ENCODE data around the gene RPL21. TPM values are rescaled to one million over a fixed set of nuclear protein-coding genes. Genes with fewer than 3 reads are reported as not detected.

Gene RPL21
- total RNA-seq, 6 donors from 2014 or later: 158 to 853 (median 524) TPM

- DNase-seq: no peak
- no peak overlapping the region for H3K27ac ChIP-seq
- no peak for TF ChIP-seq CTCF (IDR thresholded peaks at IDR 0.05)
- no peak for TF ChIP-seq EP300 (IDR thresholded peaks at IDR 0.05)
- H3K27me3 ChIP-seq: no peaks in the 10 kb centered on the region
- no peaks in the 10 kb centered on the region for H3K9me3 ChIP-seq
- H3K4me1 ChIP-seq: peaks cover 22 to 52% (median 25%) of the 10 kb centered on the region in 4 donors
- 80 to 83% methylated on average over 1 to 2 of the region's 2 CpGs for WGBS, 2 donors
- H3K4me3 ChIP-seq: no peak overlapping the region
- H3K36me3 ChIP-seq: peaks cover 0 to 4% (median 0%) of the 10 kb centered on the region in 4 donors
- no peak for ATAC-seq (ENCODE audit: low FRiP score in 2 of 2)
Observed at GRCh38 chr13:27269114-27269665, 17.8 kb downstream of the RPL21 start.

- DNase-seq (peak; percentile 89 to 96), ATAC-seq (ENCODE audit: low FRiP score in 2 of 2) (peak; percentile 93 to 97)
- Histone ChIP-seq H3K36me3 (peaks cover 0 to 4% (median 0%) of the 10 kb centered on the region in 4 donors), H3K4me3 (peak within 1 kb of the TSS; percentile 58 to 84 (median 67)), H3K4me1 (peaks cover 23 to 50% (median 25%) of the 10 kb centered on the region in 4 donors), H3K9me3 (no peaks in the 10 kb centered on the region), H3K27ac (peak within 1 kb of the TSS; percentile 85 to 91 (median 90)), H3K27me3 (no peaks in the 10 kb centered on the region)
- peak; percentile 92 to 98 (median 96) for TF ChIP-seq CTCF (IDR thresholded peaks at IDR 0.05)
- TF ChIP-seq POLR2A (IDR thresholded peaks at IDR 0.05): peak in 3 of 4 donors; percentile 82 to 94 (median 94)
- TF ChIP-seq POLR2AphosphoS5 (IDR thresholded peaks at IDR 0.05): peak; percentile 72 to 86
- TF ChIP-seq EP300 (IDR thresholded peaks at IDR 0.05): no peak
- WGBS, 2 donors: 1 to 5% methylated on average over 11 to 37 of the region's 99 CpGs
Observed at GRCh38 chr13:27270594-27271520, 19.5 kb downstream of the RPL21 start, which contains the start of gene RASL11A. Gene RASL11A, plus strand, starts transcription at chr13:27270830. Its CDS starts 115 bp downstream, at chr13:27270945.

- Histone ChIP-seq H3K36me3 (peaks cover 0 to 4% (median 0%) of the 10 kb centered on the region in 4 donors), H3K27ac (peak overlapping the region; percentile 85 to 91 (median 90)), H3K4me1 (peaks cover 18 to 42% (median 21%) of the 10 kb centered on the region in 4 donors), H3K4me3 (peak overlapping the region; percentile 58 to 84 (median 67)), H3K9me3 (no peaks in the 10 kb centered on the region), H3K27me3 (no peaks in the 10 kb centered on the region)
- peak in 1 of 2 donors; percentile 59 for DNase-seq
- WGBS, 2 donors: 53 to 54% methylated on average over 13 to 15 of the region's 15 CpGs
- no peak for ATAC-seq (ENCODE audit: low FRiP score in 2 of 2)
- TF ChIP-seq EP300 (IDR thresholded peaks at IDR 0.05): no peak
- no peak for TF ChIP-seq CTCF (IDR thresholded peaks at IDR 0.05)
- no peak for TF ChIP-seq POLR2A (IDR thresholded peaks at IDR 0.05)
- no peak for TF ChIP-seq POLR2AphosphoS5 (IDR thresholded peaks at IDR 0.05)
Observed at GRCh38 chr13:27271570-27272096, 20.3 kb downstream of the RPL21 start.

GRCh38 chr13:27273658-27274425 is 22.5 kb downstream of the RPL21 start:
- peaks cover 10 to 30% (median 13%) of the 10 kb centered on the region in 4 donors for H3K4me1 ChIP-seq
- no peak for TF ChIP-seq POLR2A (IDR thresholded peaks at IDR 0.05)
- TF ChIP-seq POLR2AphosphoS5 (IDR thresholded peaks at IDR 0.05): no peak
- no peaks in the 10 kb centered on the region for H3K9me3 ChIP-seq
- H3K27me3 ChIP-seq: no peaks in the 10 kb centered on the region
- peaks cover 0 to 4% (median 0%) of the 10 kb centered on the region in 4 donors for H3K36me3 ChIP-seq
- 78 to 80% methylated on average over 4 of the region's 4 CpGs for WGBS, 2 donors
- no peak overlapping the region for H3K4me3 ChIP-seq
- DNase-seq: no peak
- H3K27ac ChIP-seq: peak overlapping the region in 1 of 4 donors; percentile 7
- ATAC-seq (ENCODE audit: low FRiP score in 2 of 2): no peak
